Esophagus muscularis mucosa (tissue), 3 donors: ENCODE data around the gene ANKRD2.

Source experiments
- EP300 ChIP-seq: sonication (generic); formaldehyde crosslinking; IDR thresholded peaks from one replicate; pipeline ENCODE4 v1.6.1; 2017; ENCODE audit warnings: antibody characterized with exemption
- TF ChIP-seq, protein P1 (sequence below), 3 experiments: fragments of 200-600 bp in 2 of 3; fragments of 450-650 bp in 1 of 3; sonication (generic) in 2 of 3; IDR thresholded peaks; one replicate each; pipeline ENCODE4 v1.5.1; 2017 to 2019; ENCODE audit warnings: antibody characterized with exemption in 3 of 3, mild to moderate bottlenecking in 2 of 3, moderate library complexity in 1 of 3

DNA sequence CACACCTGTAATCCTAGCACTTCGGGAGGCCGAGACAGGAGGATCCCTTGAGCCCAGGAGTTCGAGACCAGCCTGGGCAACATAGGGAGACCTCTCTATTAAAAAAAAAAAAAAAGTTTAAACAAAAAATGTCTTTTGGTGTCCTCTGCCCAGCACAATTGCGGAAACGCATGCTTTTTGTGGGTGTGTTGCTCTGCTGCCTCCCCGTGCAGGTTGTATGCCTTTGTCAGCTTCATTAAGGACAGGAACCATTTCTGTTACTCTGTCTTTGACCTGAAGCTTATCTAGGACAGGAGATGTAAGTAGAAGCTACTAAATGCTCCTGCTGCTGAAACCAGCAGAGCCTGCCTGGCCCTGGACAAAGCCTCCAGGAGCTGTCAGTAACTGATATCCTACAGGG is 21.3 kb upstream of the ANKRD2 start:
- TF ChIP-seq, protein P1, sequence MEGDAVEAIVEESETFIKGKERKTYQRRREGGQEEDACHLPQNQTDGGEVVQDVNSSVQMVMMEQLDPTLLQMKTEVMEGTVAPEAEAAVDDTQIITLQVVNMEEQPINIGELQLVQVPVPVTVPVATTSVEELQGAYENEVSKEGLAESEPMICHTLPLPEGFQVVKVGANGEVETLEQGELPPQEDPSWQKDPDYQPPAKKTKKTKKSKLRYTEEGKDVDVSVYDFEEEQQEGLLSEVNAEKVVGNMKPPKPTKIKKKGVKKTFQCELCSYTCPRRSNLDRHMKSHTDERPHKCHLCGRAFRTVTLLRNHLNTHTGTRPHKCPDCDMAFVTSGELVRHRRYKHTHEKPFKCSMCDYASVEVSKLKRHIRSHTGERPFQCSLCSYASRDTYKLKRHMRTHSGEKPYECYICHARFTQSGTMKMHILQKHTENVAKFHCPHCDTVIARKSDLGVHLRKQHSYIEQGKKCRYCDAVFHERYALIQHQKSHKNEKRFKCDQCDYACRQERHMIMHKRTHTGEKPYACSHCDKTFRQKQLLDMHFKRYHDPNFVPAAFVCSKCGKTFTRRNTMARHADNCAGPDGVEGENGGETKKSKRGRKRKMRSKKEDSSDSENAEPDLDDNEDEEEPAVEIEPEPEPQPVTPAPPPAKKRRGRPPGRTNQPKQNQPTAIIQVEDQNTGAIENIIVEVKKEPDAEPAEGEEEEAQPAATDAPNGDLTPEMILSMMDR (IDR thresholded peaks at IDR 0.05): no peak
- no peak for TF ChIP-seq EP300
